ENCODE measurements around the gene TMEM89. TPM values are rescaled to one million over a fixed set of nuclear protein-coding genes. Genes with fewer than 3 reads are reported as not detected.
A peak's percentile ranks its signal among the peaks of the same experiment; 100 is the strongest.

The TMEM89 gene
- total RNA-seq, 1 experiment from 2014 or later, result not detected

DNA sequence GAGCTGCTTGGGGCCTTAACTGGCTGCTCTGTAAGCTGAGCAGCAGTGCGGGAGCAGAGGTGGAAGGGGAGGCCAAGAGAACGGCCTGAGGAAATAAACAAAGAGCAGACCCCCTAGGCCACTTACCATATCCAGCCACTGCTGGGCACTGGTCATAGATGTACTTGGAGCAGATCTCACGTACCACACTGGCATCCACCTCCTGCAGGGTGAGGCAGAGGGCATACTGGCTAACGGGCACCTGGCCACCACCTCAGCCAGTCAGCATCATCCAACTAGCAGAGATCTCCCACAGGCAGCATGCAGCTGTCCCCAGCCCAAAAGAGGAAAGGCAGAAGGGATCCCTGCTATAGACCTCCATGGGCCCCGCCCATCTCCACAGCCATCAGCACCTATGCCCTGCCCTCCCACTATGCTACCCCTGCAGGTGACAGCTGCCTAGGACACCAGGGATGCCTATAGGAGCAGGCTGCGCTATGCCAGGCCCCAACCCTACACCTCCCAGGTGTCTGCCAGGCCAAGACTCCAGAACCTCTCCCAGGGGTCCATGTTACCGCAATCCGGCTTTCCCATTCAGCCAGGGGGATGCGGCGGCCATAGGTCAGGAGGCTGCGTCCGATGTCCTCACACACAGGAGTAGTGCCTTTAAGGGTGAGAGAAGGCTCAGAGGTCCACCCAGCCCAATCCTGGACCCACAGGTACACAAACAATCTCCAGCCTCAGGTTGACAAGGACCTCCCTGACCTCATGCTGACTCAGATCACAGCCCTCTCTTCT lies 21.9 kb downstream of the TMEM89 start:
- H3K9me3 Mint-ChIP-seq (ENCODE audit: unreplicated experiment), result no peaks in the 10 kb centered on the region
- CTCF ChIA-PET, result interaction anchor here (0.5 to 2.5 kb wide), 8 partner anchors 34 to 440 kb away, joined by 3 to 22 read pairs (median 4); partner anchors contain the start of gene SLC26A6

GRCh38 chr3:48599077-48599501 lies 22.5 kb downstream of the TMEM89 start:
- BruUV-seq (replicated peaks), result TSS peak; percentile 42
- Mint-ChIP-seq H3K27me3 (ENCODE audit: insufficient read depth, unreplicated experiment) (no peaks in the 10 kb centered on the region), H3K27ac (ENCODE audit: low read depth, unreplicated experiment) (peak overlapping the region; percentile 59), H3K4me1 (ENCODE audit: insufficient read depth, unreplicated experiment) (peaks cover 54% of the 10 kb centered on the region), H3K36me3 (ENCODE audit: insufficient read depth, unreplicated experiment) (peaks cover 58% of the 10 kb centered on the region), H3K9me3 (ENCODE audit: unreplicated experiment) (no peaks in the 10 kb centered on the region), H3K4me3 (ENCODE audit: unreplicated experiment) (peak overlapping the region; percentile 50)
- ChIA-PET POLR2A (interaction anchor here (0.6 to 8.9 kb wide), 40 partner anchors 9 to 1151 kb away, joined by 3 to 107 read pairs (median 5); partner anchors contain the start of genes ARIH2, ATRIP, CCDC51 and CELSR3), CTCF (interaction anchor here (0.5 to 2.5 kb wide), 9 partner anchors 35 to 440 kb away, joined by 3 to 22 read pairs (median 4); partner anchors contain the start of gene SLC26A6)
- intact Hi-C loops (cut with micrococcal nuclease), result loop anchor here (2.0 kb wide), 1 partner anchor 42 kb away; the partner anchor contains the start of gene PFKFB4
- TF ChIP-seq, protein P1, sequence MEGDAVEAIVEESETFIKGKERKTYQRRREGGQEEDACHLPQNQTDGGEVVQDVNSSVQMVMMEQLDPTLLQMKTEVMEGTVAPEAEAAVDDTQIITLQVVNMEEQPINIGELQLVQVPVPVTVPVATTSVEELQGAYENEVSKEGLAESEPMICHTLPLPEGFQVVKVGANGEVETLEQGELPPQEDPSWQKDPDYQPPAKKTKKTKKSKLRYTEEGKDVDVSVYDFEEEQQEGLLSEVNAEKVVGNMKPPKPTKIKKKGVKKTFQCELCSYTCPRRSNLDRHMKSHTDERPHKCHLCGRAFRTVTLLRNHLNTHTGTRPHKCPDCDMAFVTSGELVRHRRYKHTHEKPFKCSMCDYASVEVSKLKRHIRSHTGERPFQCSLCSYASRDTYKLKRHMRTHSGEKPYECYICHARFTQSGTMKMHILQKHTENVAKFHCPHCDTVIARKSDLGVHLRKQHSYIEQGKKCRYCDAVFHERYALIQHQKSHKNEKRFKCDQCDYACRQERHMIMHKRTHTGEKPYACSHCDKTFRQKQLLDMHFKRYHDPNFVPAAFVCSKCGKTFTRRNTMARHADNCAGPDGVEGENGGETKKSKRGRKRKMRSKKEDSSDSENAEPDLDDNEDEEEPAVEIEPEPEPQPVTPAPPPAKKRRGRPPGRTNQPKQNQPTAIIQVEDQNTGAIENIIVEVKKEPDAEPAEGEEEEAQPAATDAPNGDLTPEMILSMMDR (IDR thresholded peaks at IDR 0.05; ENCODE audit: unreplicated experiment), result no peak
- DNase-seq (ENCODE audit: unreplicated experiment), result peak; percentile 97

More for the DNA sequence above, 21.9 kb downstream of the TMEM89 start:
- intact Hi-C loops (cut with micrococcal nuclease), result loop anchor here (2.0 kb wide), 1 partner anchor 43 kb away; the partner anchor contains the start of gene PFKFB4
- no TSS peak for BruUV-seq (replicated peaks)
- peak overlapping the region; percentile 59 for H3K27ac Mint-ChIP-seq (ENCODE audit: low read depth, unreplicated experiment)
- TF ChIP-seq, protein P1 (IDR thresholded peaks at IDR 0.05; ENCODE audit: unreplicated experiment), result no peak
- H3K36me3 Mint-ChIP-seq (ENCODE audit: insufficient read depth, unreplicated experiment), result peaks cover 64% of the 10 kb centered on the region
- peaks cover 54% of the 10 kb centered on the region for H3K4me1 Mint-ChIP-seq (ENCODE audit: insufficient read depth, unreplicated experiment)
- H3K4me3 Mint-ChIP-seq (ENCODE audit: unreplicated experiment), result peak overlapping the region; percentile 50
- DNase-seq (ENCODE audit: unreplicated experiment), result no peak
- H3K27me3 Mint-ChIP-seq (ENCODE audit: insufficient read depth, unreplicated experiment), result no peaks in the 10 kb centered on the region
- POLR2A ChIA-PET, result interaction anchor here (0.6 to 8.9 kb wide), 37 partner anchors 8 to 1151 kb away, joined by 3 to 107 read pairs (median 5); partner anchors contain the start of genes ARIH2, ATRIP, CCDC51 and CELSR3

GRCh38 chr3:48598323-48599076 lies 23.1 kb downstream of the TMEM89 start:
- ChIA-PET POLR2A (interaction anchor here (0.6 to 8.9 kb wide), 42 partner anchors 10 to 1150 kb away, joined by 3 to 107 read pairs (median 6); partner anchors contain the start of genes ARIH2, ATRIP, CCDC51 and CELSR3), CTCF (interaction anchor here (0.7 to 2.5 kb wide), 12 partner anchors 11 to 439 kb away, joined by 3 to 22 read pairs (median 4); partner anchors contain the start of genes SLC26A6 and UQCRC1)
- Mint-ChIP-seq H3K4me3 (ENCODE audit: unreplicated experiment) (peak overlapping the region; percentile 50), H3K4me1 (ENCODE audit: insufficient read depth, unreplicated experiment) (peaks cover 54% of the 10 kb centered on the region), H3K9me3 (ENCODE audit: unreplicated experiment) (no peaks in the 10 kb centered on the region), H3K27me3 (ENCODE audit: insufficient read depth, unreplicated experiment) (no peaks in the 10 kb centered on the region), H3K36me3 (ENCODE audit: insufficient read depth, unreplicated experiment) (peaks cover 52% of the 10 kb centered on the region), H3K27ac (ENCODE audit: low read depth, unreplicated experiment) (peak overlapping the region; percentile 68)
- no TSS peak for BruUV-seq (replicated peaks)
- peak; percentile 95 for DNase-seq (ENCODE audit: unreplicated experiment)
- intact Hi-C loops (cut with micrococcal nuclease), result loop anchor here (2.0 kb wide), 1 partner anchor 42 kb away; the partner anchor contains the start of gene PFKFB4
- TF ChIP-seq, protein P1 (IDR thresholded peaks at IDR 0.05; ENCODE audit: unreplicated experiment), result no peak
